NCI-H446 treated with DMSO at 0.1 percent for 48 hours (cell line): ENCODE data around the gene LZTS3.
"Not testable (repeated sequence)": the region's sequence is repeated elsewhere in the genome, so short reads cannot be mapped to it uniquely, and the experiment has no call there.

Experiments used
- DNase-seq: peaks from one replicate; lab custom pipeline; 2025; lab: John Stamatoyannopoulos, UW

Gene LZTS3

DNA sequence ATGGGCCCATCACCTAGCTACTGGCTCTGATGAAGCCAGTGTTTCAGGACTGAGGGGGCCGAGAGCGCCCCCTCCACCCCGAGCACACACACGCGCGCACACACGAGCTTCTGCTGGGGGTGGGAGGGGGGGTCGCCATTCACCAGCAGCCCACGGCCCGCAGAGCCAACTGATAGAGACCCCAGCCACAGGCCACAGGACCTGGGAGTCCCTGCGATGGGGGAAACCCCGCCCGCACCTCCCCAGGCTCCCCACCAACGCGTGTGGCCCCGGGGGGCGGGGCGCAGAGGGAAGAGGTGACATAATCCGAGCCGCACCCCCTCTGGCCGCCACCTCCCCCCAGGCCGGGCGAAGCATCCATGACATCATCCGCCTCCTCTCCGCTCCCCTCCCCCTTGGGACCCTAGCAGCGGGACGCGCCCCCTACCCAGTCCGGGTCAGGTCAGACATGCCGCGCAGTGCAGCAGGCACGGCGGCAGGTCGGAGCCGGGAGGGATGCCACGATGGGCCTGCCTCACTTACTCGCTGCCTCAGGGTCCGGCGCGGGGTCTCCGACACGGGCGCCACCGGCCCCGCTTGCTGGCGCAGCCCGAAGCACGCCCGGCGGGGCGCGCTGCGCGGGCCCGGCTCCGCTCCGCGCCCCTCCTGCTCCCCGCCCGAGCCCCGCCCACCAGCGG, at the start of gene LZTS3:
TSS of gene LZTS3 (minus strand) at position 617 of the 677 bp plus-strand sequence. CDS start 6,386 bp downstream, outside the sequence.
- peak; percentile 62 for DNase-seq

DNA sequence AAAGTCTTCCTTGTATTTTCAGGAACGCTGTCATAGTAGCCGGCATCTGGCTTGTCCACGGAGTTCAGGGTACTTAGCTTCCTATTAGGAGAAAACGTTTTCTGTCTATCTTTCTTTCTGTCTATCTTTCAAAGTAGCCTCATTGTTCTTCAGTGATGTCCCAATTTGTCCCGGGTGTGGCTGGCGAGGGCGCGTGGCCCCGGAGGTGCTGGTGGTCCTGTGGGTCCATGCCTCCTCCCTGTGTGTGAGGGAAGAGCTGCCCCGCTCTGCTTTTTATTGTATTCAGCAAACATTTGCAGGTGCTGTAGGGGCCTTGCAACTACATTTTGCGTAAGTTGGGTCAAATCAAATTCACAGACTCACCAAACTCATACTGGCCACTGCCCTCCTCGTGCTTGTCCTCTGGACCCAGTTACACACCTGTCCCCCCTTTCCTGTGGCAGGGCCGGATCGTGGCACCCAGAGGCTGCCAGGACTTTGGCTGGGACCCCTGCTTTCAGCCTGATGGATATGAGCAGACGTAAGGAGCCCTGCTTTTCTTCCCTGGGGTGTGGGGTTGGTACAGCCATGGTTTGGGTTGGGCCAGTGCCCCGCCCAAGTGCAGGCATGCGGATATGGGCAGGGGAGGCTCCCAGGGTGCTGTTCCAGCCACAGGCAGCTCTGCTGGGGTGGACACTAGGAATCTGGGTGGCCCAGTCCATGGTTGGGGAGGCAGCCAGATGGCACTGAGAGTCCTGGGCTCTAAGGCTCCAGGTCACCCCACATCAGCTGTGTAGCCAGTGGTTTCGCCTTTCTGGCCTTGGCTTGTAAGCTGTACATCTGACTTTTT, 48.3 kb upstream of the LZTS3 start:
- DNase-seq: no peak

DNA sequence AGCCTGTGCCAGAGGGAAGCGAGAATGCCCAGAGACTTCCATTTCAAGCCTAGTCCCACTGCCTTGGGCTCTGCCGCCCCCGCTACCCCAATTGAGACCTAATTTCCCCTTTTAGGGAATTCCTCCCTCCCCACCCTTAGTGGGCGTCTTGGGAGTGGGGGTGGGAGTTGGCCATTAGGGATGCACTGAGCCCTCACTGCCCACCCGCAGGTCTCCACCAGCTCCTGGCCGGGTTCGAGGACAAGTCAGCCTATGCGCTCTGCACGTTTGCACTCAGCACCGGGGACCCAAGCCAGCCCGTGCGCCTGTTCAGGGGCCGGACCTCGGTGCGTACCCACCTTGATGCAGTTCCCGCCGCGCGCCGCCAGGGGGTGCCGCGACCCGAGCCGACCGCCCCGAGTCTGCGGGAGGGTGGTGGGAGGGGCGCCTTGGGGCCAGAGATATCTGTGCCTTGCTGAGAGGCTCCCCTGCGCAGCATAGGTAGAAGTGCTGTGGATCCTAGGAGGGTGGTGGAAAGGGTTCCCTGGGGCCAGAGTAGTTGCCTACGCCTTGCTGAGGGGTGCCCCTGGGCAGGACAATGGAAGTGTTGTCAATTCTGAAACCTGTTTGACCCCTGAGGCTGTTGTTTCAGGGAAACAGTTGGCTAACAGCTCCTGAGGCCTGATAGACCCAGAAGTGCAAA, 45.1 kb upstream of the LZTS3 start:
- no peak for DNase-seq

DNA sequence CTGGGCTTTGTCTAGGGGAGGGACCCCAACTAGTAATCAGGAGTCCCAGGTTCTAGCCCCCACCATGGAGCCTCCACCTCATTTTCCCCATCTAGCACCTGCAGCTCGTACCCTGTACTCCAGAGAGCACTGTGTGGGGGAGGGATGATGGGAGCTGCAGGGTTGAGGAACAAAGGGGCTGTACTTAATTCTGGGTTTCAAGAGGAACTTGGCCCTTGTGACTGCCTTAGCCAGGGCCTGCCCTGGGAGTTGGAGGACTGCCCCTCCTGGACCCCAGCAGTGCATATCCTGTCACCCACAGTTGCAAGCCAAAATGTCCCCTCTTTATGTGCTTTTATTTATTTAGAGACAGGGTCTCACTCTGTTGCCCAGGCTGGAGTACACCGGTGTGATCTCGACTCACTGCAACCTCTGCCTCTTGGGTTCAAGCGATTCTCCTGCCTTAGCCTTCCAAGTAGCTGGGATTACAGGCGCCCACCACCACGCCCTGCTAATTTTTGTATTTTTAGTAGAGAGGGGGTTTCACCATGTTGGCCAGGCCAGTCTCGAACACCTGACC, 42.1 kb upstream of the LZTS3 start:
- DNase-seq: not testable (repeated sequence)

DNA sequence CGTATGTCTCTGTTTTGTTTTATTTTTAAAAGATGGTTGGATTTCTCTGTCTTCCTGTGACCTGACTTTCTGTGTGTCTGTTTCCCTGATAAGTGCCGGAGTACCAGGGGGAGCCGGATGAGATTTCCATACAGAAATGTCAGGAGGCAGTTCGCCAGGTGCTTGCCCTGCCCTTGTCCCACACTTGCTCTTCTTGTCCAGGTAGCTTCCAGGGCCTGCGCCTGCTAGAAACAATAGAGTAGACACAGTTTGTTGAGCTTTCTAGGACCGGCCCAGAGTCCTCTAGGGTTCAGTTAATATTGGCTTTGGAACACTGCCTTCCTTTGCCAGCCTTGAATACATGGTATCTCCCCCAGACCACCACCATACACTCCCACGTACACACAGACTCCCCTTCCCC, 39.9 kb upstream of the LZTS3 start:
- no peak for DNase-seq

DNA sequence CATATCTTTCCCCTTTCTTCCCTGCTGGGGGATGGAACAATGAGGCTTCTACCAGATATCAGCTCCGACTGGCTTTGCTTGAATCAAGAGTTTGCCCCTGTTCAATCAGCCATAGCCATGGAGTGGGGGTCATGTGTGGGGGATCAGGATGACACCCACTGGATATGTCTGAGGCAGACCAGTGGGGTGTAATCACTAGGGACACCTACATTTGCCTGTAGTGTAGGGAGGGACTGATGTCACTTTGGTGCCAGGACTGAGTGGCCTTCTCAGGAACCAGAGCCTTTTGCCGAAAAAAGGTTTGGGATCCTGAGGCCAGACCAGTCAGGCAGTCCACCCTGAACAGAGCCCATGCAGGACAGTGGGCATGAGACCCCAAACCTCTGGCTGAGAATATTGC, 37.0 kb upstream of the LZTS3 start:
- DNase-seq: no peak

DNA sequence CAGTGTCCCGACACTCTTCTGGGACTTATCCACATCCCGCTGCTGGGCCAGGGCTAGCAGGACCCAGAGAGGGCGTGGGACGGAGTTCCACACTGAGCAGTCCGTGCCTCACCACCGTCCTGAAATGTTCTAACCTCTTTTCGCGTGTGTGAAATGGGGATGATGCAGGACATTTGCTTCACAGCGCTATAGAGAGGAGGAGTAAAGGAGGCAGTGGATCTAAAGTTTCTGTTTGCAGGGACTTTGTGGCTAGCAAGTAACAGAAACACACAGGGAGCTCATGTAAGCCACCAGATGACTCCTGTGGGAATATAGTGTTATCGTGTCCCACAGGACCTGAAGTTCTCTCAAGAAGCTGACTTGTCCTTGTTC, 36.6 kb upstream of the LZTS3 start:
- DNase-seq: no peak

DNA sequence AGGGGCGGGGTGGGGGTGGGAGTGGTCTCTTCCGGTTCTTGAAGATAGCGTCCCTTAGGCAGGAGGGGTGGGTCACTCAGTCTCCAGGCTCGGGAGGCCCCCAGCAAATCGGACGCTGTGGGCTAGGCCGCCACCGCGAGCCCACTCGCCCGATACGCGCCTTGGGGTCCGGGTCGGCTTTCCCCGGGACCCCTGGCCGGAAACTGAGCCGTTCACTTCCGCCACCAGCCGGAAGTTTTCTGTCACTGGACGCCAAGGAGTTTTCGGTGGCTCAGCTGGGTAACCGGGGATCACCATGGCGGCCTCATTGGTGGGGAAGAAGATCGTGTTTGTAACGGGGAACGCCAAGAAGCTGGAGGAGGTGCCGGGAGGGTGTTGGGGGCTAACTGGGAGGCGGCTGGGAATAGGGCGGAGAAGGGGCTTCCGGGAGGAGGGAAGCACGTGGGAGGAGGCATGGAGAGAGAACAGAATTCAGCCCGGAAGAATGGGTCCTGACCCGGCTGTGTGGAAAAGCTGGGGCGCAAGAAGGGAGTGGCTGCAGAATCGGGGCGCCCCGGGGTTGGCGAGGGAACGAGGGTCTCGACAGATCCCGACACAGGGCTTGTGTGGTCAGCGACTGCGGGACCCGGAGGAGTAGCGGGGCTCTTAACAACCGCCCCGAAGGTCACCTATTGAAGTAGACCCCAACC, 36.1 kb upstream of the LZTS3 start, which contains the start of gene ITPA:
TSS of gene ITPA (plus strand) at position 242 of the 689 bp plus-strand sequence. CDS start at position 296, 54 bp downstream.
- DNase-seq: no peak

DNA sequence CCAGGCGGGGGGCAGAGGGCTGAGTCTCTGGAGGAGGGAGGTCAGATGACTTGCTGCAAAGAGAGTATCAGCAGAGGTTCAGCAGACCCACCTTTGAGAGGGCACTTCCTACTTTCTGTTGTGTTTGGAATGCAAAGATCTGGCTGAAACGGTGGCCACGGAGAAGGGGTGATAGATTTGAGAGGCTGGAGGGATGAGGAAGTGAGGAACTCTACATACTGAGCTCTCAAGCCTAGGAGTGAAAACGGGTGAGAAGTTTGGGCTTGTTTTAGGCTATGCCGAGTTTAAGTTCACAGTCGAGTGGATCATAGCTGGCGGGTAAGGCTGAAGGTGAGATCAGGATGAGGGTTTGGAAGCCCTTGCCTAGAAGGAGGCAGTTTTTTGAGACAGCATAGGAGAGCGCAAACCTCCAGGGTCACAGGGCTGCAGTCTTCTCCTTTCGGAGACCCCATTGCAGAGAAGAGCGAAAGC, 35.5 kb upstream of the LZTS3 start:
- no peak for DNase-seq

DNA sequence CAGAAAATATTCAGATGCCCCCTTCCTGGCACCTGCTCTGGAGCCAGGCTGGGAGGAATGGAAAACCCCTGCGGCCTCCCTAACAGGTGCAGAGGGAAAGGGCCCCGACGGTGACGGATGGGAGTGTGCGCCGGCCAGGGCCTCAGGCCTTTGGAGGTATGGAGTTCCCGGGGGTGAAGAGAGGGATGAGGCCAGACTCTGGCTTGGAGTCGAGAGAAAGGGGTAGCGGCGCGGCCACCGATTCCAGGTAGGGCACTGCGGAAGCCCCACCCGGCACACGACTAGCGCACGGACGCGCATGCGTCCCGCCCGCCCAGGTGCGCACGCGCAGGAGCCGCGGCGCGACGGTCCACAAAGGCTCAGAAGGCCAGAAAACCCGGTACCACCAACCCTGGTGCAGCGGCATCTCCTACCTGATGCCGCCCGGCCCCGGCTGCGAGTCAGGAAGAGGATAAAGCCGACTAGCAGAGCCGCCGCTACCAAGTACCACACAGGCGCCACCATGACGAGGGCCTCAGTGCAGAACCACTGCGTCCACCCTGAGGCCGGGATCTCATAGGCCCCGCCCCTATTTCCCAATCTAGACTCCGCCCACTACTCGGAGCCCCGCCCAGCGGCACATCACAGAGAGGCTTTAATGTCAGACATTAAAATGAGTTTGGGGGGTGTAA, 30.9 kb upstream of the LZTS3 start, which contains the start of gene DDRGK1:
TSS of gene DDRGK1 (minus strand) at position 559 of the 671 bp plus-strand sequence. CDS start at position 504, 55 bp downstream.
- peak; percentile 53 for DNase-seq

DNA sequence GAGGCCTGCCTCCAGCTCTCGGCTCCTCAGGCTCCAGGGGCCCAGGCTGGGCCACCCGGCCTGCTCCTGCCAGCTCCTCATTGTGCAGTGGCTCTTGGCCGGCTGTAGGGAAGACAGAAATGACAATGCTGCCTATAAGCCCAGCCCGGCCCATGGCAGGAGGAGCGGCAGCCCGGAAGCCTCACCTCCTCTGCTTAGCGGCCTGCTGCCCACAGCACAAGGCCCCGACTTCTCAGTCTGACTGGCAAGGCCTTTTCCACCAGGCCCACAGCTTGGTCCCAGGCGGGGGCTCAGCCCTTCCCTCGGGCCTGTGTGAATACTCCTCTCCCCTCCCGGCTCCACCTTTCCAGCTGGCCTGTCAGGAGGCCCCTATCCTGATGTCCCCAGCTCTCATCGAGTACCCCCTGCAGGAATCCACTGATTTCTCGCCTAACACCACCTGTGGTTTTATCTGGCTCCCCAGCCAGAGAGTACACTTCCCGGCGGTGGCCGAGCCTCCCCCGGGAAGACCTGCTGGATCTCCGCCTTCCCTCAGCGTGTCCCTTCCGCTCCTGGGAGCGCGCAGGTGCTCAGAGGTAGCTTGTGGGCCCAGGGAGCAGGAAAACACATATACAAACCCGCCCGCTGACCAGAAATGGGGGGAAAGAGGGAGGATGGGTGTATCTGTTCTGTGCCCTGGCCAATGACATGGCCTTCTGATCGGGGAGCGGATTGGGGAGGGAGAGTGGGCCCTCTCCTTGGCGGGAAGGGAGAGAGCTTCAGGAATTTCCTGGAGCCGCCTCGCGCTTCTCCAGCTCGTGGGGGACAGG, 30.2 kb upstream of the LZTS3 start:
- DNase-seq: no peak

DNA sequence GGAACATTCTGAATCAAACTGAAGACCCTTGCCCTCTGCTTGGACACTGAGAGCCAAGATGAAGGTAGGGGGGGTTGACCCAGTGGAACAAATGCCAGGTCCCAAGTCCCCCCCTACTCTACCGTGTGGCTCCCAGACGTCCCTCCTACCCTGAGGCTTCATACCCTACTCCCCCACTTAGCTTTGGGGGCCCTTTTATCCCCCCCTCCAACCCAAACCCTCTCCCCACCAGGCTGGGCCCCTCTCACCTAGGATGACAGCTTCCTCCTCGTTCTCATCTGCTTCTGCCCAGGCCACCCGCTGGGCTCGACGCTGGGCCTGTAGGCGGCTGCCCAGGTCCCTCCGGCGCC, 29.6 kb upstream of the LZTS3 start:
- no peak for DNase-seq

DNA sequence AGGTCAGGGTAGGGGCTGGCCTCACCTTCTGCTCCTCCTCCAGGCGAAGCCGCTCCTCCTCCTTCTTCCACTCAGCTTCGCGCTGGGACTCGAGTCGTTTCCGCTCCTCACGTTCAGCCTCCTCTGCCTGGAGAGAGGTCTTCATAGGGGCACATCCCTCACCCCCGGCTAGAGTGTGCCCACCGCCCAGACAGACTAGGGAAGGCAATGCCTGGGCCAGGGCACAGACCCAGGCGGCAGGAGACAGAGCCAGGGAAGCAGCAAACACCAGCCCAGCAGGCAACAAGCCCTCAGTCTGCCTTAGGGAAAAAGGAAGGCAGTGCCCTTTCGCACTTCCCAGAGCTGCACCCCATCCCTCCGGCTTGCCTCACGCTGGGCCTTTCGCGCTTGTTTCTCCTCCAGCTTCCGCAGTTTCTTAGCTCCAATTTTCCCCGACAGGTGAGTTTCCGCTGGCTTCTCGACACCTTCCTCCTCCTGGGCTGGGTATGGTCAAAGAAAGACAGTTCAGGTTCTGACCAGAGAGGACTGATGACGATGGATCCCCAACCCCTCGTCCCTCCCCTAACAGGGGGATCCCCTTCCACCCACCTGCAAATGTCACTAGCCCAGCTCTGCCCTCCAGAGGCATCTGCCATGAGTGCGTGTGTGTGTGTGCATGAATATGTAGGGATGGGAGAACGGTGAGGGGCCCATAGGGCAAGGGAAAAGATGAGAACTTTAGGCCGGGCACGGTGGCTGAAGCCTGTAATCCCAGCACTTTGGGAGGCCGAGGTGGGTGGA, 26.8 kb upstream of the LZTS3 start:
- DNase-seq: no peak

DNA sequence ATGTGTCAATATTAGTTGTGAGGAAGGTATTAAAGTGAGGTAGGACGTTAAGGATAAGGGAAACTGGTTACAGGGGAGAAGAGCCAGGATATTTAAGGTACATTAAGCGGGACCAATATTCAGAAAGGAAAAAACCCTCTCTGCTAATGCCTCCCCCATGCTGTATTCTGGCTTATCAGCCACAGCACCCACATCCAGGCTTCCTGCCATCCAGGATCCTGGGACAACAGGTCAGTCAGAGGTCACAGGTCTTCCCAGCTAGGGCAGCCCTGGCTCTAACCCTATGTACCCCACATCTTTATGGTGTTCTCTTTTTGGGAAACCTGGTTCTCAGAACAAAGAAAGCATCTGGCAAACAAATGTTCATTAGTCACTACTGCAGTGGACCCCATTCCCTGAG, 25.9 kb upstream of the LZTS3 start:
- no peak for DNase-seq

DNA sequence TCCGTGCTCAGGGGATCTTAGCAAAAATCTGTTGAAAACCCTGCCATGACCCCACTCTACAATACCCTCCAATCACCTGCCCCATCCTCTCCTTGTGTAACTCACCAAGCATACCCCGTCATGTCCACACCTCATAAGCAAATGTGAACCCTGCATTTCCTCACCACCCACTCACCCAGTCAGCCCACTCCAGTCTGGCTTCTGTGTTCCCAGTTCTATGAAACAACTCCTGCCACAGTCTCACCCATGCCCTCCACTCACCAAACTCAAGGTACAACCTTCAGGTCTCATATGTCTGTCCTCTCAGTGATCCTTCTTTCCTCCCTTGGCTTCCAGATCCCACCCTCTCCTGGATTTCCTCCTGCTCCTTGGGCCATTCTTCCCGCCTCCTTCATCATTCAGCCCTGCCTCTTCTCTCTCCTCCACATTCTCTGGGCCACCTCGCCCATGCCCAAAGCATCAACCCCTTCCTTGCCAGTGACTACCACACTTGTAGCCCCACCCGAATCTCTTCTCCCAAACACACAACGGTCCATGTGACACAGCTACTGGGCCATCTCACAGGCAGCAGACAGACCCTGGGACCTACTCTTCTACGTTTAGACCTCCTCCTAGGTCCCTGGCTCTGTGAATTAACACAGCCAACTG, 22.4 kb upstream of the LZTS3 start:
- no peak for DNase-seq

DNA sequence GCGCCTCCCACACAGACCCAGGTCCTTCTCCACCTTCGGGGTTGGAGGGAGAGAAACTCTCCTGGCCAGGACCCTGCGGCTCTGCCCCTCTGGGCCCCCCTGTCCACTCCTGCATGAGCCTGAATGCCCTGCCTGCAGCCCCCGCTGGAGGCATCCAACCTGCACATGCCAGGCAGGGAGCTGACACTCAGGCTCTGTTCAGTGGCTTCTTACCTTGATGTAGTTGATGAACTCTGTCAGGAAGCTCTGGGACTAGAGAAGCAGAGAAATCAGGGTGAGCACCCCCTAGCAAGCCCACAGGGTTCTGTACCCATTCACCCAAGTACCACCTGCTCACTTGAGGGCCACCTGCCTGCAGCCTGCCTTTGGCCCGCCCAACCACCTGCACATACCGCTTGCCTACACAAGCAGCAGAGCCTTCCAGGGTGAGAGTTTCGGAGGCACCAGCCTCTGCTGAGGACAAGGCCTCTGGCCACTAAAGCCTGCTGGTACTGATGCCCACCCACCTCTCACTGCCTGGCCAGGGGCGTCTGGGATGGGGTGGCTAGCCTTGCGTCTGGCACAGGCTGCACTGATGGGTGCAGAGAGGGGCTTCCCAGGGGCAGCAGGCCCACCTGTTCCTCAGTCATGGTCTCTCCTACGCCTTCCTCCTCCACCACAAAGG, 21.4 kb upstream of the LZTS3 start:
- no peak for DNase-seq

DNA sequence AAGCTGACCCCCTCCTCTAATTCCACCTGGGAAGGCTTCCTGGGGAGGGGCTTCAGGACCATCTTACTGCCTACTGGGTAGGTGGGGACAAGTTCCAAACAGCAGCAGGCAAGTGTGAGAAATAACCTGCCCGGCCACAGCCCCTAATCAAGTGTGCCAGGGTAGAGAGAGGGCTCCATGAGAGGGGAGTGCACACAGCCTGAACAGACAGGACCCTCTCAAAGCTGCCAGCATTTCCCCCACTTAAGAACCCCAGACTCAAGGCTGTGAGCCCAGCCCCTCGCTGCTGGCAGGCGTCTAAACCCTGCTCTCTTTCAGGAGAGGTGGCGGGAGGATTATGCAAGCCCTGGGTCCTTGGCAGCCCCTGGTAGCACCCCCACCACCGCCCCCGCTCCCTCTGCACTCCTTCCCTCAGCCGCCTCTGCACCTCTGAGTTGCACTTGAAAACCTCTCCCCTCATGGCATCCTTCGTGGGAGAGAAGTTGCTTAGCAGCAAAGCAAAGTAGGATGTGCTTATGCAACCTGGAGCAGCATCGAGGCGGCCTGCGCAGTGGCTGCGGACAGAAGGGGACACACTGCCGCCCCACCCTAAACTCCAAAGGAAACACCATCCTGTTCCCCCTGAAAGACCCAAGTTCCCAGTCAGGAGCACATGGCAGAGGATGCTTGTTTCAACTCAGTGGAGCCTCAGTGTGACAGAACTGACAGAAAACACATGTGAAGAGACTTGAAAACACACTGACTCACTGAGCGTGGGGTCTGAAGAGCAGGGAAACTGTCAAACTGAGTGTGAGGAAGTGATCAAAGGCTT, 20.7 kb upstream of the LZTS3 start:
- no peak for DNase-seq
